ENCODE results near the gene FCGR1A.
"Not testable (repeated sequence)": the region's sequence is repeated elsewhere in the genome, so short reads cannot be mapped to it uniquely, and the experiment has no call there.

FCGR1A gene

GRCh38 chr1:149782600-149782999 is at the start of gene FCGR1A:
FCGR1A (plus strand) TSS chr1:149782694; CDS start chr1:149782744, 50 bp downstream.
- DNase-seq = not testable (repeated sequence)

- not testable (repeated sequence) for DNase-seq
These were observed 49.7 kb upstream of the FCGR1A start for GRCh38 chr1:149732781-149733180.

- not testable (repeated sequence) for DNase-seq
These were observed 47.8 kb upstream of the FCGR1A start for GRCh38 chr1:149734692-149735091.

- not testable (repeated sequence) for DNase-seq
These were observed 42.3 kb upstream of the FCGR1A start for GRCh38 chr1:149740148-149740581.

- DNase-seq = not testable (repeated sequence)
These were observed 41.8 kb upstream of the FCGR1A start for GRCh38 chr1:149740590-149741230.

GRCh38 chr1:149741914-149742313 is 40.6 kb upstream of the FCGR1A start:
- DNase-seq = not testable (repeated sequence)

- not testable (repeated sequence) for DNase-seq
These were observed 35.8 kb upstream of the FCGR1A start for GRCh38 chr1:149746463-149747356.

GRCh38 chr1:149747359-149748143 is 34.9 kb upstream of the FCGR1A start:
- DNase-seq = not testable (repeated sequence)

- DNase-seq = not testable (repeated sequence)
These were observed 34.4 kb upstream of the FCGR1A start for GRCh38 chr1:149748144-149748500.

GRCh38 chr1:149750562-149750961 is 31.9 kb upstream of the FCGR1A start:
- DNase-seq = not testable (repeated sequence)

GRCh38 chr1:149752186-149752585 is 30.3 kb upstream of the FCGR1A start:
- not testable (repeated sequence) for DNase-seq

GRCh38 chr1:149753466-149753865 is 29.0 kb upstream of the FCGR1A start:
- DNase-seq = not testable (repeated sequence)

GRCh38 chr1:149755294-149755693 is 27.2 kb upstream of the FCGR1A start:
- not testable (repeated sequence) for DNase-seq

GRCh38 chr1:149762294-149762693 is 20.2 kb upstream of the FCGR1A start:
- DNase-seq = not testable (repeated sequence)

- not testable (repeated sequence) for DNase-seq
These were observed 18.2 kb upstream of the FCGR1A start for GRCh38 chr1:149764087-149764800.

- not testable (repeated sequence) for DNase-seq
These were observed 16.3 kb upstream of the FCGR1A start for GRCh38 chr1:149766241-149766640.

- not testable (repeated sequence) for DNase-seq
These were observed 13.3 kb upstream of the FCGR1A start for GRCh38 chr1:149769216-149769615.

GRCh38 chr1:149770661-149771060 is 11.8 kb upstream of the FCGR1A start:
- DNase-seq = not testable (repeated sequence)

- DNase-seq = not testable (repeated sequence)
These were observed 10.7 kb upstream of the FCGR1A start for GRCh38 chr1:149771653-149772425.

GRCh38 chr1:149775510-149776147 is 6.9 kb upstream of the FCGR1A start:
- DNase-seq = not testable (repeated sequence)

GRCh38 chr1:149777084-149777483 is 5.4 kb upstream of the FCGR1A start:
- DNase-seq = not testable (repeated sequence)
